Endothelial cell of umbilical vein (primary cell): ENCODE data around the gene SYT8. TPM values are rescaled to one million over a fixed set of nuclear protein-coding genes. Genes with fewer than 3 reads are reported as not detected.

Source experiments
- BruUV-seq: library from RNA; stranded (reverse); fragments of 400-500 nt; replicated peaks from 2 replicates; lab custom pipeline; 2021; lab: Mats Ljungman, UMichigan
- CTCF ChIA-PET: fragments of 300-600, 350-600 bp; sonication (Branson Sonifier 250); formaldehyde crosslinking; loops from one replicate; lab custom pipeline; 2021; ENCODE audit warnings: antibody characterized with exemption, inconsistent platforms; lab: Charles Lee
- POLR2A ChIA-PET: fragments of 300-600, 350-600 bp; sonication (Branson Sonifier 250); formaldehyde crosslinking; loops from one replicate; lab custom pipeline; 2021; ENCODE audit warnings: antibody characterized with exemption, inconsistent platforms; lab: Charles Lee
- DNase-seq: peaks from one replicate; pipeline ENCODE4 v3.0.0-alpha.2; 2011; ENCODE audit warnings: low read depth, low spot score
- FAIRE-seq: peaks from 2 replicates; lab custom pipeline; 2011; peaks lifted over from hg19 to GRCh38; lab: Jason Lieb, UNC
- H2AFZ ChIP-seq: 2 replicates; pipeline ENCODE4 v1.6.0; 2012; ENCODE audit warnings: low read depth, low read length, control low read depth, inconsistent platforms
- H3K27ac ChIP-seq: 2 replicates; pipeline ENCODE4 v1.5.1; 2011; ENCODE audit warnings: low read depth, mild to moderate bottlenecking, control low read depth, low read length, moderate library complexity; ENCODE audit not compliant: insufficient read depth
- H3K27me3 ChIP-seq, 2 experiments: 2 replicates each; pipeline versions ENCODE4 v1.6.0 to v1.6.1; 2011; ENCODE audit warnings: low read length in 2 of 2, mixed read lengths in 1 of 2; ENCODE audit not compliant: control insufficient read depth in 2 of 2, insufficient read depth in 2 of 2
- H3K36me3 ChIP-seq, 2 experiments: 2 replicates in 1 of 2; 3 replicates in 1 of 2; pipeline ENCODE4 v1.5.1; 2011; ENCODE audit warnings: low read length in 2 of 2, mild to moderate bottlenecking in 1 of 2, moderate library complexity in 1 of 2; ENCODE audit not compliant: control insufficient read depth in 2 of 2, insufficient read depth in 2 of 2; ENCODE audit errors: extremely low read depth in 1 of 2
- H3K4me1 ChIP-seq: 3 replicates; pipeline ENCODE4 v1.5.1; 2011; ENCODE audit warnings: mild to moderate bottlenecking, low read length; ENCODE audit not compliant: control insufficient read depth, insufficient read depth; ENCODE audit errors: extremely low read depth
- H3K4me2 ChIP-seq: 2 replicates; pipeline ENCODE4 v1.6.1; 2011; ENCODE audit warnings: low read length, control low read depth, mixed read lengths; ENCODE audit not compliant: insufficient read depth
- H3K4me3 ChIP-seq, 3 experiments: fragments of 200-600 bp in 1 of 3; sonication (generic), shearing (Covaris generic) in 1 of 3; replicated peaks in 1 of 3; 2 replicates each; pipeline ENCODE4 v1.5.1; 2011 to 2016; ENCODE audit warnings: control low read depth in 3 of 3, low read length in 3 of 3, mild to moderate bottlenecking in 2 of 3, inconsistent platforms in 1 of 3, low read depth in 1 of 3, moderate library complexity in 1 of 3; ENCODE audit not compliant: insufficient read depth in 1 of 3
- H3K79me2 ChIP-seq: 2 replicates; pipeline ENCODE4 v1.6.0; 2012; ENCODE audit warnings: low read length, inconsistent platforms; ENCODE audit not compliant: control insufficient read depth, insufficient read depth
- H3K9ac ChIP-seq: replicated peaks from 2 replicates; pipeline ENCODE3; 2011; ENCODE audit warnings: low read length, control low read depth; ENCODE audit not compliant: insufficient read depth; ENCODE audit errors: extremely low read depth
- H3K9me1 ChIP-seq: replicated peaks from 3 replicates; pipeline ENCODE4 v1.6.0; 2011; ENCODE audit warnings: mild to moderate bottlenecking, low read length; ENCODE audit not compliant: control insufficient read depth, insufficient read depth; ENCODE audit errors: extremely low read depth
- H3K9me3 ChIP-seq: replicated peaks from 2 replicates; pipeline ENCODE4 v1.5.1; 2012; ENCODE audit warnings: low read length, inconsistent platforms; ENCODE audit not compliant: control insufficient read depth, insufficient read depth
- H4K20me1 ChIP-seq: replicated peaks from 2 replicates; pipeline ENCODE3; 2011; ENCODE audit warnings: mild to moderate bottlenecking, low read length; ENCODE audit not compliant: control insufficient read depth, insufficient read depth; ENCODE audit errors: extremely low read depth
- EZH2 ChIP-seq: IDR thresholded peaks from 2 replicates; pipeline ENCODE4 v1.6.1; 2012; ENCODE audit warnings: borderline replicate concordance, low read depth, mild to moderate bottlenecking, moderate library complexity, low read length, inconsistent platforms; ENCODE audit not compliant: severe bottlenecking
- FOS ChIP-seq: IDR thresholded peaks from 2 replicates; pipeline ENCODE4 v1.6.1; 2011; ENCODE audit warnings: mild to moderate bottlenecking, low read length, moderate library complexity, borderline replicate concordance; ENCODE audit not compliant: insufficient read depth
- GATA2 ChIP-seq: IDR thresholded peaks from 2 replicates; pipeline ENCODE4 v1.7.0; 2011; ENCODE audit warnings: low read depth, mild to moderate bottlenecking, moderate library complexity, mixed read lengths, low read length; ENCODE audit not compliant: insufficient read length, insufficient read depth
- JUN ChIP-seq: IDR thresholded peaks from 2 replicates; pipeline ENCODE4 v1.6.1; 2011; ENCODE audit warnings: borderline replicate concordance, low read depth; ENCODE audit not compliant: insufficient read length, insufficient read depth
- MYC ChIP-seq: IDR thresholded peaks from one replicate; pipeline ENCODE4 v1.6.1; 2011; ENCODE audit warnings: mild to moderate bottlenecking, low read depth, low read length
- POLR2A ChIP-seq: IDR thresholded peaks from 2 replicates; pipeline ENCODE4 v1.6.1; 2012; ENCODE audit warnings: low read depth, mild to moderate bottlenecking, control low read depth, low read length
- POLR2AphosphoS5 ChIP-seq: IDR thresholded peaks from 2 replicates; pipeline ENCODE4 v1.6.1; 2012; ENCODE audit warnings: low read depth, mild to moderate bottlenecking, control low read depth, low read length, moderate library complexity; ENCODE audit not compliant: insufficient read depth
- dilution Hi-C: fragments of 300-500 bp; cut with MboI; formaldehyde crosslinking; loops from one replicate; pipeline ENCODE4 v1.15.0; 2019; ENCODE audit warnings: low sequenced_read_pairs; ENCODE audit not compliant: extremely low pct_ligation_motif_present
- intact Hi-C: fragments of 100-400 bp; cut with micrococcal nuclease; formaldehyde crosslinking; loops from one replicate; pipeline ENCODE4 v1.10.0; 2022
- polyA plus RNA-seq, 4 experiments: library from polyadenylated mRNA; depleted of rRNA in 3 of 4; stranded (reverse) in 3 of 4; unstranded in 1 of 4; fragments of >200 nt; gene quantifications; 2 replicates each; pipeline versions ENCODE4 v1.2.1 to v1.2.3, GENCODE V29; 2011 to 2012; ENCODE audit warnings: missing spikeins in 1 of 4
- total RNA-seq: library from RNA; stranded (reverse); gene quantifications from 2 replicates; pipeline ENCODE4 v1.2.3, GENCODE V29; 2021
- TF ChIP-seq, protein P1 (sequence below), 2 donors: IDR thresholded peaks; 1 replicate in 1 of 2; 2 replicates in 1 of 2; pipeline ENCODE4 v1.5.1; 2011; ENCODE audit warnings: low read length in 2 of 2, mild to moderate bottlenecking in 2 of 2, moderate library complexity in 2 of 2, control low read depth in 1 of 2, inconsistent platforms in 1 of 2, low read depth in 1 of 2; ENCODE audit not compliant: insufficient read depth in 1 of 2; ENCODE audit errors: extremely low read depth in 1 of 2
- TF ChIP-seq, protein P2 (sequence below): IDR thresholded peaks from 2 replicates; pipeline ENCODE4 v1.6.1; 2011; ENCODE audit not compliant: insufficient read depth, insufficient read length

The SYT8 gene
- total and polyA plus RNA-seq, 2 donors (not counting 3 experiments of a cell fraction or from before 2014, with no cell fraction given): not detected

DNA sequence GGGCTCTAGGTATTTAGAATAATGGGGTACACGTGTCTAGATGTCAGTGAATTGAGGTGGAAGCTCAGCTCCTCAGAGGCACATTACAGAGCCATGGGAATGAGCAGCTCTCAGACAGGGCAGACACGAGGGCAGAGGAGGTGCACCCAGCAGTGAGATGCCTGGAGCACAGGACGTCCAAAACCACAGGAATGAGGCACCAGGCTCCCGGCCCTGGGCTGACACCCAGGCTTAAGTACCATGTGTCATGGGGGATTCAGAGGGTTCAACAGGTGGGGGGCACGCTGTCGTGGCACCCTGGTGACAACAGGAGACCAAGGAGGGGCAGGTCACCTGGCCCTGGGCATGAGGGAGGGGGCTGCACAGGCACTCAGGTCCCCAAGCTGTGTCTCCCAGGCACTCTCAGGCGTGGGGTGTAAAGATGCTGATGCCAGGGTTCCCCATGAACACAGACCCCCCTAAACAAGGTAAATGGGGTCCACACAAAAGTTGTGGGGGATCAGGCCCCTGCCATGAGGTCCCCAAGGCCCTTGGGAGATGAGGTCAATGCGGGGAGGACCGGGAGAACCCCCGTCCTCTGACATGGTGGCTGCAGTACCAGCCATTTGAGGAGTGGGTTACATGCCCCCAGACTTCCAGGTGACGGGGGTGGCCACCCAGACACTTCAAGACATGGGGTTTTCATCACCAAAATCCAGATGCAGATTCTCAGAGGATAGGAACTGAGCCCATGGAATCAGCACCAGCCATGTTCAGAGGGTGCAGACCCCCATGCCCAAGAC is 5.6 kb upstream of the SYT8 start:
- no peak overlapping the region for H3K4me2 ChIP-seq
- H3K79me2 ChIP-seq: no peaks in the 10 kb centered on the region
- TF ChIP-seq POLR2A (no peak), EZH2 (no peak)
- TF ChIP-seq, protein P1, sequence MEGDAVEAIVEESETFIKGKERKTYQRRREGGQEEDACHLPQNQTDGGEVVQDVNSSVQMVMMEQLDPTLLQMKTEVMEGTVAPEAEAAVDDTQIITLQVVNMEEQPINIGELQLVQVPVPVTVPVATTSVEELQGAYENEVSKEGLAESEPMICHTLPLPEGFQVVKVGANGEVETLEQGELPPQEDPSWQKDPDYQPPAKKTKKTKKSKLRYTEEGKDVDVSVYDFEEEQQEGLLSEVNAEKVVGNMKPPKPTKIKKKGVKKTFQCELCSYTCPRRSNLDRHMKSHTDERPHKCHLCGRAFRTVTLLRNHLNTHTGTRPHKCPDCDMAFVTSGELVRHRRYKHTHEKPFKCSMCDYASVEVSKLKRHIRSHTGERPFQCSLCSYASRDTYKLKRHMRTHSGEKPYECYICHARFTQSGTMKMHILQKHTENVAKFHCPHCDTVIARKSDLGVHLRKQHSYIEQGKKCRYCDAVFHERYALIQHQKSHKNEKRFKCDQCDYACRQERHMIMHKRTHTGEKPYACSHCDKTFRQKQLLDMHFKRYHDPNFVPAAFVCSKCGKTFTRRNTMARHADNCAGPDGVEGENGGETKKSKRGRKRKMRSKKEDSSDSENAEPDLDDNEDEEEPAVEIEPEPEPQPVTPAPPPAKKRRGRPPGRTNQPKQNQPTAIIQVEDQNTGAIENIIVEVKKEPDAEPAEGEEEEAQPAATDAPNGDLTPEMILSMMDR (IDR thresholded peaks at IDR 0.05; ENCODE audit: extremely low read depth in 1 of 2, insufficient read depth in 1 of 2, low read depth in 1 of 2, low read length in 2 of 2): no peak
- H2AFZ ChIP-seq: no peak overlapping the region
- dilution Hi-C loops: no loop called here
- H3K27ac ChIP-seq: no peak overlapping the region
- no peak for FAIRE-seq
- H3K9me1 ChIP-seq: no peaks in the 10 kb centered on the region
- ChIA-PET POLR2A (no interaction called here), CTCF (interaction anchor here (0.9 to 7.8 kb wide), 5 partner anchors 136 to 177 kb away, joined by 4 to 623 read pairs (median 50); no protein-coding TSS in a partner anchor)
- H4K20me1 ChIP-seq: no peaks in the 10 kb centered on the region
- no TSS peak for BruUV-seq
- no peak overlapping the region for H3K9ac ChIP-seq
- H3K4me3 ChIP-seq: no peak overlapping the region
- no peaks in the 10 kb centered on the region for H3K36me3 ChIP-seq
- intact Hi-C loops: no loop called here
- H3K9me3 ChIP-seq: no peaks in the 10 kb centered on the region
- H3K27me3 ChIP-seq: no peaks in the 10 kb centered on the region
- DNase-seq: no peak
- H3K4me1 ChIP-seq: peaks cover 3% of the 10 kb centered on the region

DNA sequence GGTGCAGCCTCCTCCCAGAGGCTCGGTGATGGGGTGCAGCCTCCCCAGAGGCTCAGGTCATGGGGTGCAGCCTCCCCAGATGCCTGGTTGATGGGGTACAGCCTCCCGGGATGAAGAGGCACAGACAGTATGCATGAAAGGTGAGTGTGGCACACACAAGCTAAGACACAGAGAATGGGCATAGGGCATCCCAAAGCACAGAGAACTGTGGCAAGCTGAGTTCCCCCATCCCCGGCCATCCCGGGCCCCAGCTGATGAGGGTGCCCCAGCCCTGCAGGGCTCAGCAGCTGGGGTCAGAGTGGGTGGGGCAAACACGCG is 4.8 kb upstream of the SYT8 start:
- BruUV-seq: no TSS peak
- Histone ChIP-seq H3K9me1 (no peaks in the 10 kb centered on the region), H4K20me1 (no peaks in the 10 kb centered on the region), H3K36me3 (no peaks in the 10 kb centered on the region), H3K27ac (no peak overlapping the region), H2AFZ (no peak overlapping the region), H3K9ac (no peak overlapping the region), H3K4me3 (no peak overlapping the region), H3K79me2 (no peaks in the 10 kb centered on the region), H3K9me3 (no peaks in the 10 kb centered on the region), H3K4me2 (no peak overlapping the region), H3K4me1 (peaks cover 3% of the 10 kb centered on the region), H3K27me3 (no peaks in the 10 kb centered on the region)
- intact Hi-C loops (no loop called here), dilution Hi-C loops (no loop called here)
- ChIA-PET POLR2A (no interaction called here), CTCF (interaction anchor here (0.9 to 7.8 kb wide), 3 partner anchors 137 to 177 kb away, joined by 4 to 623 read pairs (median 337); no protein-coding TSS in a partner anchor)
- TF ChIP-seq JUN (no peak), MYC (no peak), POLR2A (no peak), FOS (no peak), GATA2 (no peak), EZH2 (no peak), POLR2AphosphoS5 (no peak)
- TF ChIP-seq, protein P1 (IDR thresholded peaks at IDR 0.05; ENCODE audit: extremely low read depth in 1 of 2, insufficient read depth in 1 of 2, low read depth in 1 of 2, low read length in 2 of 2): no peak
- TF ChIP-seq, protein P2, sequence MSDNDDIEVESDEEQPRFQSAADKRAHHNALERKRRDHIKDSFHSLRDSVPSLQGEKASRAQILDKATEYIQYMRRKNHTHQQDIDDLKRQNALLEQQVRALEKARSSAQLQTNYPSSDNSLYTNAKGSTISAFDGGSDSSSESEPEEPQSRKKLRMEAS: no peak
- FAIRE-seq (no peak), DNase-seq (no peak)
